Measurements from ENCODE around the gene PRKAG3. TPM values are rescaled to one million over a fixed set of nuclear protein-coding genes. Genes with fewer than 3 reads are reported as not detected.

PRKAG3 gene
- polyA plus RNA-seq, 2 donors: 0.02 TPM; not detected in 1

GRCh38 chr2:218820746-218821369, 10.7 kb downstream of the PRKAG3 start:
- no peak overlapping the region for H3K27ac ChIP-seq (ENCODE audit: low read depth in 2 of 2, low read length in 1 of 2)
- no peaks in the 10 kb centered on the region for H3K27me3 ChIP-seq (ENCODE audit: control insufficient read depth in 1 of 2, insufficient read depth in 2 of 2, low read length in 2 of 2)
- H3K4me3 ChIP-seq (ENCODE audit: low read depth in 1 of 2, low read length in 2 of 2): no peak overlapping the region
- no peaks in the 10 kb centered on the region for H3K9me3 ChIP-seq (ENCODE audit: control insufficient read depth in 2 of 2, insufficient read depth in 1 of 2, low read depth in 1 of 2, low read length in 1 of 2)
- WGBS, 2 donors: 92 to 95% methylated on average over 15 of the region's 15 CpGs
- H3K4me1 ChIP-seq (ENCODE audit: control insufficient read depth in 2 of 2, insufficient read depth in 2 of 2, low read length in 1 of 2): peaks cover 0 to 3% of the 10 kb centered on the region in 2 donors
- H3K36me3 ChIP-seq (ENCODE audit: control insufficient read depth in 2 of 2, insufficient read depth in 2 of 2, low read length in 1 of 2): no peaks in the 10 kb centered on the region

DNA sequence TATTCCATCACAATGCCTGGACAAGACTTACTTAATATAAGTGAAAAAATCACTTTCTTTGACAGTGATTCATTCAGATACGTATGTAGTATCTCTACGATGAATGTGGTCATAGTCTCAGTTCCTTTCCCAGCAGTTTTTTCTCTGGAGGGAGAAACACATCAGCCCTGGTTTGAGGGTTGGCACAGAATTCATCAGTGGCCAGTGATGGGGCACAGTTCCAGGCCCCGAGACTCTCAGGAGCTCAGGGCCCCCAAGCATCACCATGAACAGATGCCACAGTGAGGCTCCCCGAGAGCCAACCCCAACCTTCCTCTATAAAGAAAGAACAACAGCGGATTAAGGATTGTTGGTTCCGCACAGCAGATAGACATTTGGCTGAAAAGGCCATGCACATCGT, 12.5 kb downstream of the PRKAG3 start:
- H3K4me1 ChIP-seq (ENCODE audit: control insufficient read depth in 2 of 2, insufficient read depth in 2 of 2, low read length in 1 of 2): peaks cover 3 to 4% of the 10 kb centered on the region in 2 donors
- no peak overlapping the region for H3K4me3 ChIP-seq (ENCODE audit: low read depth in 1 of 2, low read length in 2 of 2)
- no peaks in the 10 kb centered on the region for H3K9me3 ChIP-seq (ENCODE audit: control insufficient read depth in 2 of 2, insufficient read depth in 1 of 2, low read depth in 1 of 2, low read length in 1 of 2)
- WGBS, 2 donors: 89 to 91% methylated on average over 7 of the region's 7 CpGs
- H3K36me3 ChIP-seq (ENCODE audit: control insufficient read depth in 2 of 2, insufficient read depth in 2 of 2, low read length in 1 of 2): no peaks in the 10 kb centered on the region
- H3K27me3 ChIP-seq (ENCODE audit: control insufficient read depth in 1 of 2, insufficient read depth in 2 of 2, low read length in 2 of 2): no peaks in the 10 kb centered on the region
- no peak overlapping the region for H3K27ac ChIP-seq (ENCODE audit: low read depth in 2 of 2, low read length in 1 of 2)

DNA sequence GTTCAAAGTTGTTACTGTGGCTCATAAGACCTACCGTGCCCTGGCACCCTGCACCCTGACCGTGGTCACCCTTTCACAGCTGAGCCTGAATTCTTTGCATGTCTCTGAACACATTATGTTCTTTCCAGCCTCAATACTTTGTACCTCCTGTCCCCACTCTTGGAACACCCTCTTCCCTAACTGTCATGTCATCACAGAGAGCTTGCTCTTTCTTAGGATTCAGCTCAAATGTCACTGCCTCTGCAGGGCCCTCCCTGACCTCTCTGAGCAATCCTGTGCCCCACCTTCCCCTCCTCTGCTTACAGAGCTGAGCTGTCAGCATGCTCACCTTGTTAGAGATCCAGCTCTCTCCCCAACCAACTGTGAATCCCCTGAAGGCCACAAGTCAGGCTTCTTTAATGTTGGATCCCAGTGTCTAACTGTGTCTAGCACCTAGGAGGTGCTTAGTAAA, 15.0 kb downstream of the PRKAG3 start:
- no peak overlapping the region for H3K27ac ChIP-seq (ENCODE audit: low read depth in 2 of 2, low read length in 1 of 2)
- H3K4me3 ChIP-seq (ENCODE audit: low read depth in 1 of 2, low read length in 2 of 2): no peak overlapping the region
- H3K27me3 ChIP-seq (ENCODE audit: control insufficient read depth in 1 of 2, insufficient read depth in 2 of 2, low read length in 2 of 2): no peaks in the 10 kb centered on the region
- H3K4me1 ChIP-seq (ENCODE audit: control insufficient read depth in 2 of 2, insufficient read depth in 2 of 2, low read length in 1 of 2): peaks cover 0 to 4% of the 10 kb centered on the region in 2 donors
- H3K9me3 ChIP-seq (ENCODE audit: control insufficient read depth in 2 of 2, insufficient read depth in 1 of 2, low read depth in 1 of 2, low read length in 1 of 2): no peaks in the 10 kb centered on the region
- 82 to 83% methylated on average over 2 of the region's 2 CpGs for whole genome bisulfite sequencing, 2 donors
- peaks cover 0 to 4% of the 10 kb centered on the region in 2 donors for H3K36me3 ChIP-seq (ENCODE audit: control insufficient read depth in 2 of 2, insufficient read depth in 2 of 2, low read length in 1 of 2)

DNA sequence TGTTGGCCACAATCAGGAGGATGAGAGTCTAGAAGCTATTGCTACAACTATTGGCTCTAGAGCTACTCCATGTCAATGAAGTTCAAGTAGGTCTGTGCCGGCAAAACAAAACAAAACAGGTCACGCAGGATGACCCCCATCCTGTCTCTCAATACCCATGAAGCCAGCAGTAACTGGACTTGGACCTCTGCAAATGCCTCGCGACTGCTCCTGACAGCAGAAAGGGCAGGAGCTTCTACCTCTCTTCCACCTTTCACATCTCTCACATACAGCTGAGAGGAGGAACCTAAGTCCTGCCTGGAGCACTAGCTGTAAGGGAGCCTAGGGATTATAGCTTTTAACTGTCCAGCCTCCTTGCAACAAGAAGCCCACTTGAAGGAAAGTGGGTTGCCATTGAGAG, 16.0 kb downstream of the PRKAG3 start:
- Histone ChIP-seq H3K4me3 (ENCODE audit: low read depth in 1 of 2, low read length in 2 of 2) (no peak overlapping the region), H3K36me3 (ENCODE audit: control insufficient read depth in 2 of 2, insufficient read depth in 2 of 2, low read length in 1 of 2) (peaks cover 0 to 4% of the 10 kb centered on the region in 2 donors), H3K27me3 (ENCODE audit: control insufficient read depth in 1 of 2, insufficient read depth in 2 of 2, low read length in 2 of 2) (no peaks in the 10 kb centered on the region), H3K9me3 (ENCODE audit: control insufficient read depth in 2 of 2, insufficient read depth in 1 of 2, low read depth in 1 of 2, low read length in 1 of 2) (no peaks in the 10 kb centered on the region), H3K27ac (ENCODE audit: low read depth in 2 of 2, low read length in 1 of 2) (no peak overlapping the region), H3K4me1 (ENCODE audit: control insufficient read depth in 2 of 2, insufficient read depth in 2 of 2, low read length in 1 of 2) (peaks cover 0 to 4% of the 10 kb centered on the region in 2 donors)
- 89 to 93% methylated on average over 4 of the region's 4 CpGs for WGBS, 2 donors

- H3K27me3 ChIP-seq (ENCODE audit: control insufficient read depth in 1 of 2, insufficient read depth in 2 of 2, low read length in 2 of 2): no peaks in the 10 kb centered on the region
- WGBS, 2 donors: 75 to 84% methylated on average over 5 of the region's 5 CpGs
- no peak overlapping the region for H3K27ac ChIP-seq (ENCODE audit: low read depth in 2 of 2, low read length in 1 of 2)
- H3K9me3 ChIP-seq (ENCODE audit: control insufficient read depth in 2 of 2, insufficient read depth in 1 of 2, low read depth in 1 of 2, low read length in 1 of 2): no peaks in the 10 kb centered on the region
- H3K36me3 ChIP-seq (ENCODE audit: control insufficient read depth in 2 of 2, insufficient read depth in 2 of 2, low read length in 1 of 2): peaks cover 0 to 4% of the 10 kb centered on the region in 2 donors
- H3K4me1 ChIP-seq (ENCODE audit: control insufficient read depth in 2 of 2, insufficient read depth in 2 of 2, low read length in 1 of 2): peaks cover 0 to 4% of the 10 kb centered on the region in 2 donors
- H3K4me3 ChIP-seq (ENCODE audit: low read depth in 1 of 2, low read length in 2 of 2): no peak overlapping the region
Observed at GRCh38 chr2:218815244-218815637, 16.4 kb downstream of the PRKAG3 start.

DNA sequence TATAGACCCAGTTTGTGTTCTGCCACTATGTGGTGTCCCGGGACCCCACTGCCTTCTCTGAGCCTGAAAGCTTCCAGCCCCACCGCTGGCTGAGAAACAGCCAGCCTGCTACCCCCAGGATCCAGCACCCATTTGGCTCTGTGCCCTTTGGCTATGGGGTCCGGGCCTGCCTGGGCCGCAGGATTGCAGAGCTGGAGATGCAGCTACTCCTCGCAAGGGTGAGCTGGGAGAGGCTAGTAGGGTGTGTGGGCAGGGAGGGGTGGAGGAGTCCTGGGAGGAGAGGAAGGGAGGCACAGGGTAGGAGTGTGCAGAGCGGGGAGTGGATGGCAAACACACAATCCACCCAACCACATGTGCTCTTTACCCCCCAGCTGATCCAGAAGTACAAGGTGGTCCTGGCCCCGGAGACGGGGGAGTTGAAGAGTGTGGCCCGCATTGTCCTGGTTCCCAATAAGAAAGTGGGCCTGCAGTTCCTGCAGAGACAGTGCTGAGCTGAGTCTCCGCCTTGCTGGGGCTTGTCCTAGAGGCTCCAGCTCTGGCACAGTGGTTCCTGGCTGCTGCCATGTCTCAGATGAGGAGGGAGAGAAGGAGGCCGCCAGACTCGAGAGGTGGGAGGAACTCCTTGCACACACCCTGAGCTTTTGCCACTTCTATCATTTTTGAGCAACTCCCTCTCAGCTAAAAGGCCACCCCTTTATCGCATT, 16.9 kb downstream of the PRKAG3 start:
- H3K27me3 ChIP-seq (ENCODE audit: control insufficient read depth in 1 of 2, insufficient read depth in 2 of 2, low read length in 2 of 2): no peaks in the 10 kb centered on the region
- 73 to 79% methylated on average over 13 of the region's 13 CpGs for WGBS, 2 donors
- no peak overlapping the region for H3K4me3 ChIP-seq (ENCODE audit: low read depth in 1 of 2, low read length in 2 of 2)
- H3K27ac ChIP-seq (ENCODE audit: low read depth in 2 of 2, low read length in 1 of 2): no peak overlapping the region
- H3K9me3 ChIP-seq (ENCODE audit: control insufficient read depth in 2 of 2, insufficient read depth in 1 of 2, low read depth in 1 of 2, low read length in 1 of 2): no peaks in the 10 kb centered on the region
- peaks cover 0 to 4% of the 10 kb centered on the region in 2 donors for H3K4me1 ChIP-seq (ENCODE audit: control insufficient read depth in 2 of 2, insufficient read depth in 2 of 2, low read length in 1 of 2)
- H3K36me3 ChIP-seq (ENCODE audit: control insufficient read depth in 2 of 2, insufficient read depth in 2 of 2, low read length in 1 of 2): peaks cover 0 to 4% of the 10 kb centered on the region in 2 donors

DNA sequence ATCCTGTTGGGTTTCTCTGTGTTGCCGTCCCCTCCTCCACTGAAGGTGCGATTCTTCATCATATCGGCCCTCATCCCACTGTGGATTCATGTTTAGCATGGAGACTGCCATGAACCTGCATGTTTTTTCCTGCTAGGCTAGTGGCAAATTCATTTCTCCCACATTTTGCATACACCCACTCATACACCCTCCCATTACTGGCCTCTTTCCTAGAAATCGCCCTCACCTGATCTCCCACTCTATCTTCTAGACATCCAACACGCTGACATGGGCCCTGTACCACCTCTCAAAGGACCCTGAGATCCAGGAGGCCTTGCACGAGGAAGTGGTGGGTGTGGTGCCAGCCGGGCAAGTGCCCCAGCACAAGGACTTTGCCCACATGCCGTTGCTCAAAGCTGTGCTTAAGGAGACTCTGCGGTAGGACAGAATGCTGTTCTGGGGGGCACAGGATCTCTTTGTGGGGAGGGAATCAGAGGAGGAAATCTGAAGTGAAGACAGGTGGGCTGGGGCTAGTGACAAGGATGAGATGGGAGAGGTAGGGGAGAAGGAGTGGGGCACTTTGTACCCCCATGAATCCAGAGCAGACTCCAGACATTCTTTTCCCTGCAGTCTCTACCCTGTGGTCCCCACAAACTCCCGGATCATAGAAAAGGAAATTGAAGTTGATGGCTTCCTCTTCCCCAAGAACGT, 17.7 kb downstream of the PRKAG3 start:
- H3K9me3 ChIP-seq (ENCODE audit: control insufficient read depth in 2 of 2, insufficient read depth in 1 of 2, low read depth in 1 of 2, low read length in 1 of 2): no peaks in the 10 kb centered on the region
- H3K27me3 ChIP-seq (ENCODE audit: control insufficient read depth in 1 of 2, insufficient read depth in 2 of 2, low read length in 2 of 2): no peaks in the 10 kb centered on the region
- no peak overlapping the region for H3K27ac ChIP-seq (ENCODE audit: low read depth in 2 of 2, low read length in 1 of 2)
- H3K4me1 ChIP-seq (ENCODE audit: control insufficient read depth in 2 of 2, insufficient read depth in 2 of 2, low read length in 1 of 2): peaks cover 0 to 4% of the 10 kb centered on the region in 2 donors
- WGBS, 2 donors: 67 to 79% methylated on average over 11 of the region's 11 CpGs
- no peak overlapping the region for H3K4me3 ChIP-seq (ENCODE audit: low read depth in 1 of 2, low read length in 2 of 2)
- peaks cover 0 to 4% of the 10 kb centered on the region in 2 donors for H3K36me3 ChIP-seq (ENCODE audit: control insufficient read depth in 2 of 2, insufficient read depth in 2 of 2, low read length in 1 of 2)

GRCh38 chr2:218812861-218813260, 18.7 kb downstream of the PRKAG3 start:
- WGBS, 2 donors: 87 to 90% methylated on average over 5 of the region's 5 CpGs
- Histone ChIP-seq H3K9me3 (ENCODE audit: control insufficient read depth in 2 of 2, insufficient read depth in 1 of 2, low read depth in 1 of 2, low read length in 1 of 2) (no peaks in the 10 kb centered on the region), H3K27ac (ENCODE audit: low read depth in 2 of 2, low read length in 1 of 2) (no peak overlapping the region), H3K36me3 (ENCODE audit: control insufficient read depth in 2 of 2, insufficient read depth in 2 of 2, low read length in 1 of 2) (peaks cover 0 to 4% of the 10 kb centered on the region in 2 donors), H3K4me3 (ENCODE audit: low read depth in 1 of 2, low read length in 2 of 2) (no peak overlapping the region), H3K27me3 (ENCODE audit: control insufficient read depth in 1 of 2, insufficient read depth in 2 of 2, low read length in 2 of 2) (no peaks in the 10 kb centered on the region), H3K4me1 (ENCODE audit: control insufficient read depth in 2 of 2, insufficient read depth in 2 of 2, low read length in 1 of 2) (peaks cover 0 to 4% of the 10 kb centered on the region in 2 donors)

DNA sequence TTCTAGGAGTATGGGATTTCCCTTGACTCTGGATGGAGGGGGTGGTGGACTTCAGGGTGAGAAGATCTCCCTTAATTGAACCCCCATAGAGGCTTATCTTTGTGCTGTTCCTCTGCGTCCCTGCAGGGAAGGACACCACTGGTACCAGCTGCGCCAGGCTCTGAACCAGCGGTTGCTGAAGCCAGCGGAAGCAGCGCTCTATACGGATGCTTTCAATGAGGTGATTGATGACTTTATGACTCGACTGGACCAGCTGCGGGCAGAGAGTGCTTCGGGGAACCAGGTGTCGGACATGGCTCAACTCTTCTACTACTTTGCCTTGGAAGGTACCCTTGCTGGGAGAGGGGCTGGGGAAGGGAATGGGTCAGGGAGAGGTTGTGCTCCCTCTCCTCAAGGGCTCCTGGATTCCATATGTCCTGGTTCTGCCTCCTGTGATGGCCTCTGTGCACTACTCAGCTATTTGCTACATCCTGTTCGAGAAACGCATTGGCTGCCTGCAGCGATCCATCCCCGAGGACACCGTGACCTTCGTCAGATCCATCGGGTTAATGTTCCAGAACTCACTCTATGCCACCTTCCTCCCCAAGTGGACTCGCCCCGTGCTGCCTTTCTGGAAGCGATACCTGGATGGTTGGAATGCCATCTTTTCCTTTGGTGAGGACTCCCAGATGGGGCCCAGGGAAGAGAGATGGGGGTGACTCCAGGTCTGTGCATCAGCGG, 19.3 kb downstream of the PRKAG3 start:
- Histone ChIP-seq H3K4me1 (ENCODE audit: control insufficient read depth in 2 of 2, insufficient read depth in 2 of 2, low read length in 1 of 2) (peaks cover 0 to 4% of the 10 kb centered on the region in 2 donors), H3K4me3 (ENCODE audit: low read depth in 1 of 2, low read length in 2 of 2) (no peak overlapping the region), H3K27me3 (ENCODE audit: control insufficient read depth in 1 of 2, insufficient read depth in 2 of 2, low read length in 2 of 2) (no peaks in the 10 kb centered on the region), H3K27ac (ENCODE audit: low read depth in 2 of 2, low read length in 1 of 2) (no peak overlapping the region), H3K9me3 (ENCODE audit: control insufficient read depth in 2 of 2, insufficient read depth in 1 of 2, low read depth in 1 of 2, low read length in 1 of 2) (no peaks in the 10 kb centered on the region), H3K36me3 (ENCODE audit: control insufficient read depth in 2 of 2, insufficient read depth in 2 of 2, low read length in 1 of 2) (peaks cover 0 to 4% of the 10 kb centered on the region in 2 donors)
- 93 to 95% methylated on average over 21 of the region's 21 CpGs for WGBS, 2 donors

Data from esophagus (tissue), 2 donors.